ENCODE data around the gene FSTL3. TPM values are rescaled to one million over a fixed set of nuclear protein-coding genes. Genes with fewer than 3 reads are reported as not detected.

FSTL3 gene
- total and polyA plus RNA-seq, 10 of the 15 experiments (the other 5 are each of a cell fraction or from before 2014, with no cell fraction given): 0.42 to 13.5 (median 3.6) TPM

GRCh38 chr19:656751-657559, 19.2 kb upstream of the FSTL3 start:
- H3K4me2 ChIP-seq (ENCODE audit: control insufficient read depth, insufficient read depth): no peak overlapping the region
- H3K27ac ChIP-seq (ENCODE audit: control insufficient read depth, insufficient read depth): no peak overlapping the region
- H3K27me3 ChIP-seq (replicated peaks in 1 of 2; ENCODE audit: control insufficient read depth in 2 of 2, insufficient read depth in 2 of 2, low read length in 1 of 2): no peaks in the 10 kb centered on the region
- peaks cover 10% of the 10 kb centered on the region; the same call in 1 of the 2 replicates for H3K4me1 ChIP-seq (ENCODE audit: control insufficient read depth, insufficient read depth, low read length)
- in situ Hi-C loops (cut with MboI): no loop called here
- FAIRE-seq (no peak), ATAC-seq (no peak), DNase-seq (ENCODE audit: low read depth, low spot score) (no peak)
- H2AFZ ChIP-seq (ENCODE audit: control insufficient read depth, low read depth, low read length): no peak overlapping the region
- peaks cover 89% of the 10 kb centered on the region for H3K79me2 ChIP-seq (ENCODE audit: control insufficient read depth, insufficient read depth, low read length)
- intact Hi-C loops (cut with micrococcal nuclease; ENCODE audit: unreplicated experiment): no loop called here
- ChIA-PET POLR2A (no interaction called here), RAD21 (ENCODE audit: unreplicated experiment) (no interaction called here), SMC1A (ENCODE audit: uncharacterized antibody, unreplicated experiment) (no interaction called here), CTCF (no interaction called here)
- no peaks in the 10 kb centered on the region for H3K9me3 ChIP-seq (replicated peaks; ENCODE audit: control insufficient read depth, insufficient read depth, low read length)
- no peak overlapping the region for H3K9ac ChIP-seq (ENCODE audit: control insufficient read depth, insufficient read depth, low read length)
- peaks cover 9 to 46% of the 10 kb centered on the region in 2 experiments for H3K36me3 ChIP-seq (ENCODE audit: control insufficient read depth in 2 of 2, insufficient read depth in 2 of 2, low read length in 1 of 2)
- peaks cover 20% of the 10 kb centered on the region for H4K20me1 ChIP-seq (ENCODE audit: control insufficient read depth, insufficient read depth)
- no TSS peak for BruUV-seq (replicated peaks)
- TF ChIP-seq BHLHE40 (IDR thresholded peaks at IDR 0.05; ENCODE audit: borderline replicate concordance in 1 of 2, low read depth in 2 of 2, low read length in 1 of 2): no peak
- peak; percentile 44; the same call in 1 of the 2 replicates for TF ChIP-seq POLR2A (IDR thresholded peaks at IDR 0.05; ENCODE audit: low read depth, low read length)
- 86% methylated on average over 43 of the region's 43 CpGs for WGBS (ENCODE audit: insufficient coverage, insufficient replicate concordance, low lambda C conversion rate, missing lambda C conversion rate)
- no peak overlapping the region for H3K4me3 ChIP-seq

- peaks cover 93% of the 10 kb centered on the region for H3K79me2 ChIP-seq (ENCODE audit: control insufficient read depth, insufficient read depth, low read length)
- intact Hi-C loops (cut with micrococcal nuclease; ENCODE audit: unreplicated experiment) (no loop called here), in situ Hi-C loops (cut with MboI) (no loop called here)
- ChIA-PET CTCF (no interaction called here), POLR2A (no interaction called here), SMC1A (ENCODE audit: uncharacterized antibody, unreplicated experiment) (no interaction called here), RAD21 (ENCODE audit: unreplicated experiment) (no interaction called here)
- no peak for DNase-seq (ENCODE audit: low read depth, low spot score)
- H3K9me3 ChIP-seq (replicated peaks; ENCODE audit: control insufficient read depth, insufficient read depth, low read length): no peaks in the 10 kb centered on the region
- no peak overlapping the region for H3K9ac ChIP-seq (ENCODE audit: control insufficient read depth, insufficient read depth, low read length)
- no peak overlapping the region for H3K4me3 ChIP-seq
- no peaks in the 10 kb centered on the region for H3K27me3 ChIP-seq (replicated peaks in 1 of 2; ENCODE audit: control insufficient read depth in 2 of 2, insufficient read depth in 2 of 2, low read length in 1 of 2)
- H4K20me1 ChIP-seq (ENCODE audit: control insufficient read depth, insufficient read depth): peaks cover 20% of the 10 kb centered on the region
- peaks cover 9 to 41% of the 10 kb centered on the region in 2 experiments for H3K36me3 ChIP-seq (ENCODE audit: control insufficient read depth in 2 of 2, insufficient read depth in 2 of 2, low read length in 1 of 2)
- peaks cover 10% of the 10 kb centered on the region; the same call in 1 of the 2 replicates for H3K4me1 ChIP-seq (ENCODE audit: control insufficient read depth, insufficient read depth, low read length)
- H3K27ac ChIP-seq (ENCODE audit: control insufficient read depth, insufficient read depth): no peak overlapping the region
- FAIRE-seq: no peak
- H2AFZ ChIP-seq (ENCODE audit: control insufficient read depth, low read depth, low read length): no peak overlapping the region
- whole genome bisulfite sequencing (ENCODE audit: insufficient coverage, insufficient replicate concordance, low lambda C conversion rate, missing lambda C conversion rate): 93% methylated on average over 14 of the region's 19 CpGs
- no peak overlapping the region for H3K4me2 ChIP-seq (ENCODE audit: control insufficient read depth, insufficient read depth)
- no TSS peak for BruUV-seq (replicated peaks)
- no peak for ATAC-seq
- TF ChIP-seq HDAC6 (IDR thresholded peaks at IDR 0.05; ENCODE audit: unreplicated experiment) (no peak), RAD51 (IDR thresholded peaks at IDR 0.05) (no peak), NKRF (conservative IDR thresholded peaks at IDR 0.05) (no peak), ZBTB11 (CRISPR knock-in tag; IDR thresholded peaks at IDR 0.05) (no peak), SKIL (IDR thresholded peaks at IDR 0.05; ENCODE audit: low read depth, poor library complexity, severe bottlenecking) (no peak), MYB (IDR thresholded peaks at IDR 0.05; ENCODE audit: borderline replicate concordance, low read depth, low read length) (no peak), PML (IDR thresholded peaks at IDR 0.05; ENCODE audit: low read length) (no peak)
These were observed 18.6 kb upstream of the FSTL3 start for GRCh38 chr19:657611-658010.

Measured in GM12878 (cell line).